ENCODE results near the gene EXOC4. TPM values are rescaled to one million over a fixed set of nuclear protein-coding genes. Genes with fewer than 3 reads are reported as not detected.

EXOC4 gene
- total and polyA plus RNA-seq, 7 donors: 7.6 to 63.0 (median 29.1) TPM

DNA sequence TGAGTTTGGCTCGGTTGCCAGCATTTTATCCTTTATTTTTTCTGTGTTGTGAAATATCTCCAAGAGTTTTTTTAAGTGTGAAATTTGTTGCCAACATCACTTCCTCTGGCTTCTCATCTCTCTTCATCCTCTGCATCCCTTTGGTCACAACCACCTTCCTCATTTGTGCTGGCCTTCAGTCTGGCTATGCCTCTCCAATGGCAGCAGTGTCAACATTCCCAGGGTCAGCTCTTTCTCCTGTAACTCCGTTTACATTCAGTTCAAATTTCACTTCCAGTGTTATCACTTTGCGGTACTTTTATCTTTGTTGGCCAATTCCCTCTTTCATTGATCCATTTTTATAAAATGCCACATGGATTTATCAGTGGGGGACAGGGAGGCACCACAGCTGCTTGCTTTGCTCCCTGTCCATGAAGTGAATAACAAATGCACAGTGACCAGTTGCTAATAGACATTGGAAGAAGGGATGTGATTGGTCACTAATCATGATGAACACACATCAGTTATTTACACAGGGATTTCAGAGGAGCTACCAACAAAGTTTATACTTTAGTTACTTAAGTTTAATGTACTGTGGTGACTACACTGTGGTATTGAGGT lies 562.8 kb downstream of the EXOC4 start:
- no peak overlapping the region for H3K4me3 ChIP-seq
- WGBS, 3 donors: 73 to 83% (median 76%) methylated on average over 3 of the region's 3 CpGs
- no peak for TF ChIP-seq CTCF (IDR thresholded peaks at IDR 0.05)
- no peaks in the 10 kb centered on the region for H3K27me3 ChIP-seq (ENCODE audit: insufficient read depth in 3 of 3, low read length in 2 of 3)
- ATAC-seq (no peak), DNase-seq (no peak)
- peaks cover 0 to 12% of the 10 kb centered on the region in 2 donors for H3K36me3 ChIP-seq (ENCODE audit: insufficient read depth in 1 of 2, low read depth in 1 of 2)
- intact Hi-C loops (cut with DNase I): no loop called here
- no peaks in the 10 kb centered on the region for H3K9me3 ChIP-seq
- no peak overlapping the region for H3K27ac ChIP-seq
- H3K4me1 ChIP-seq: peaks cover 3% of the 10 kb centered on the region

- TF ChIP-seq CTCF (IDR thresholded peaks at IDR 0.05): no peak
- no peak overlapping the region for H3K27ac ChIP-seq
- 97 to 100% (median 100%) methylated on average over 3 of the region's 3 CpGs for WGBS, 3 donors
Observed at GRCh38 chr7:133819695-133820094, 566.8 kb downstream of the EXOC4 start.

DNA sequence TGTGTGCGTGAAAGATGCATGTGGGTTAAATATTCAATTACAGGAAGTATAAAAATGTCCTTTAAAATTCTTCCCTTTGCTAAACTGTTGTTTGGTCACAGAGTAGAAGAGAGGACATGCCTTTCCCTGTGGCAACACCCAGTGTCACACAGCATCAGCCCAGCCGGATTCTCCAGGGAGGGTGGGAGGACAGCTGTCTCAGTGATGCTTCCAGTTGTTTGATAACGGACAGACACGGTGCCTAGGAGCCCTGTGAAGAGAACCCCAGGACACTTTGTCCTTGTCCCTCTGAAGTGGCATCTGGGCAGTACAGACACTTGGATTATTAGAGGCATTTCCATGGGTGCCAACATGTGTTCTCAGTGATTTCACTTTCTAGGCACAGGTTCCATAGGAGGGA lies 567.7 kb downstream of the EXOC4 start:
- WGBS, 3 donors: 24 to 38% (median 32%) methylated on average over 4 of the region's 4 CpGs
- no peak for TF ChIP-seq CTCF (IDR thresholded peaks at IDR 0.05)
- no peaks in the 10 kb centered on the region for H3K9me3 ChIP-seq
- H3K4me3 ChIP-seq: no peak overlapping the region
- H3K36me3 ChIP-seq (ENCODE audit: insufficient read depth in 1 of 2, low read depth in 1 of 2): peaks cover 0 to 12% of the 10 kb centered on the region in 2 donors
- H3K4me1 ChIP-seq: peaks cover 6% of the 10 kb centered on the region
- intact Hi-C loops (cut with DNase I): no loop called here
- peak in 1 of 2 donors; percentile 49 for DNase-seq
- H3K27ac ChIP-seq: peak overlapping the region; percentile 21
- peak in 3 of 4 donors; percentile 80 to 88 (median 81) for ATAC-seq
- no peaks in the 10 kb centered on the region for H3K27me3 ChIP-seq (ENCODE audit: insufficient read depth in 3 of 3, low read length in 2 of 3)

More at GRCh38 chr7:133819695-133820094, 566.8 kb downstream of the EXOC4 start:
- Histone ChIP-seq H3K36me3 (ENCODE audit: insufficient read depth in 1 of 2, low read depth in 1 of 2) (peaks cover 0 to 12% of the 10 kb centered on the region in 2 donors), H3K27me3 (ENCODE audit: insufficient read depth in 3 of 3, low read length in 2 of 3) (no peaks in the 10 kb centered on the region), H3K4me3 (no peak overlapping the region), H3K9me3 (no peaks in the 10 kb centered on the region), H3K4me1 (peaks cover 6% of the 10 kb centered on the region)
- no peak for DNase-seq
- intact Hi-C loops (cut with DNase I): no loop called here
- ATAC-seq: no peak

DNA sequence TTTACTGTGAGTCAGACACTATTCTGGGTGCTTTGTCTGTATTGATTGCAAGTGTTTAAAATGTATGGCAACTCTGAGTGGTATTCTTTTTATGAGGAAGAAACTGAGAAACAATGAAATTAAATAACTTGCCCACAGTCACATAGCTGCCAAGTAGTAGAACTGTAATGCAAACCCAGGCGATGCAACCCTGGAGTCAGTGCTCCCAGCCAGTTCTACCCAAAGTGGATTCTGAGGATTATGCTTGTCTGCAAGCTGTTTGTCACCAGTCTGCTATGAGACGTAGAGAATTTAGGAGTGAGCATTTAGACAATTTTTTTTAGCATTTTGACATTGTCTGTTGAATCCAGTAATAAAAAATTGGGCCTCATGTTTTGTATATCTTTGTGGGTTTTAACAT lies 568.3 kb downstream of the EXOC4 start:
- Histone ChIP-seq H3K27me3 (ENCODE audit: insufficient read depth in 3 of 3, low read length in 2 of 3) (no peaks in the 10 kb centered on the region), H3K36me3 (ENCODE audit: insufficient read depth in 1 of 2, low read depth in 1 of 2) (peaks cover 0 to 12% of the 10 kb centered on the region in 2 donors), H3K27ac (no peak overlapping the region), H3K9me3 (no peaks in the 10 kb centered on the region), H3K4me3 (no peak overlapping the region), H3K4me1 (peaks cover 6% of the 10 kb centered on the region)
- DNase-seq (no peak), ATAC-seq (peak in 3 of 4 donors; percentile 15 to 36 (median 24))
- 25 to 59% (median 34%) methylated on average over 2 of the region's 2 CpGs for WGBS, 3 donors
- no peak for TF ChIP-seq CTCF (IDR thresholded peaks at IDR 0.05)
- intact Hi-C loops (cut with DNase I): no loop called here
